Upper lobe of left lung (tissue), 4 donors: ENCODE results near the gene PHF1.

ENCODE experiments used
- POLR2A ChIP-seq, 4 donors: fragments of 450-650 bp; IDR thresholded peaks; one replicate each; pipeline ENCODE4 v1.5.1; 2016 to 2017; ENCODE audit warnings: antibody characterized with exemption in 4 of 4, mild to moderate bottlenecking in 2 of 4
- TF ChIP-seq, protein P1 (sequence below), 6 experiments: fragments of 450-650 bp in 4 of 6; fragments of 200-600 bp in 2 of 6; sonication (generic) in 2 of 6; IDR thresholded peaks; one replicate each; pipeline ENCODE4 v1.5.1; 2016 to 2019; ENCODE audit warnings: antibody characterized with exemption in 6 of 6

DNA sequence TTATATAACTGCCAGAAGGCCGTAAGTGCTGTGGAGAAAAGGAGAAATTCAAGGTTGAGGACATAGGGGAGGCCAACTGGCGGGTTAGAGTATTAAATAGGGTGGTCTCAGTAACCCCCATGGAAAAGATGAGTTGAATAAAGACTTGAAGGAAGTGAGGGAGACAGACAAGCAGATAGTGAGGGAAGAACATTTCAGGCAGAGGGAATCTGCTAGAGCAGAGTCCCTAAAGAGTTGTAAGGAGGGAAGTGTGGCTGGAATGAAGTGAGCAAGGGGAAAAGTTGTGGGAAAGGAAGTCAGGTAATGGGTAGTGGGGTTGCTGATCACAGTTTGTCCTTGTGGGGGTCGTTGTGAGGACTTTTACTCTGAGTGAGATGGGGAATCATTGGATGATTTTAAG, 17.8 kb upstream of the PHF1 start:
- TF ChIP-seq, protein P1, sequence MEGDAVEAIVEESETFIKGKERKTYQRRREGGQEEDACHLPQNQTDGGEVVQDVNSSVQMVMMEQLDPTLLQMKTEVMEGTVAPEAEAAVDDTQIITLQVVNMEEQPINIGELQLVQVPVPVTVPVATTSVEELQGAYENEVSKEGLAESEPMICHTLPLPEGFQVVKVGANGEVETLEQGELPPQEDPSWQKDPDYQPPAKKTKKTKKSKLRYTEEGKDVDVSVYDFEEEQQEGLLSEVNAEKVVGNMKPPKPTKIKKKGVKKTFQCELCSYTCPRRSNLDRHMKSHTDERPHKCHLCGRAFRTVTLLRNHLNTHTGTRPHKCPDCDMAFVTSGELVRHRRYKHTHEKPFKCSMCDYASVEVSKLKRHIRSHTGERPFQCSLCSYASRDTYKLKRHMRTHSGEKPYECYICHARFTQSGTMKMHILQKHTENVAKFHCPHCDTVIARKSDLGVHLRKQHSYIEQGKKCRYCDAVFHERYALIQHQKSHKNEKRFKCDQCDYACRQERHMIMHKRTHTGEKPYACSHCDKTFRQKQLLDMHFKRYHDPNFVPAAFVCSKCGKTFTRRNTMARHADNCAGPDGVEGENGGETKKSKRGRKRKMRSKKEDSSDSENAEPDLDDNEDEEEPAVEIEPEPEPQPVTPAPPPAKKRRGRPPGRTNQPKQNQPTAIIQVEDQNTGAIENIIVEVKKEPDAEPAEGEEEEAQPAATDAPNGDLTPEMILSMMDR (IDR thresholded peaks at IDR 0.05) = no peak
- TF ChIP-seq POLR2A (IDR thresholded peaks at IDR 0.05) = no peak
